Peyer's patch (tissue), 4 donors: ENCODE measurements around the gene CCNDBP1. TPM values are rescaled to one million over a fixed set of nuclear protein-coding genes. Genes with fewer than 3 reads are reported as not detected.
A peak's percentile ranks its signal among the peaks of the same experiment; 100 is the strongest.

Experiments
- DNase-seq, 3 donors: peaks; one replicate each; pipeline ENCODE4 v3.0.0-alpha.2; 2017 to 2019
- H3K27ac ChIP-seq, 4 donors: fragments of 200-600 bp; sonication (generic); one replicate each; pipeline ENCODE4 v1.5.1; 2016 to 2019
- H3K27me3 ChIP-seq, 2 donors: fragments of 200-600 bp; sonication (generic); one replicate each; pipeline ENCODE4 v1.5.1; 2019
- H3K36me3 ChIP-seq, 3 donors: fragments of 200-600 bp; sonication (generic); one replicate each; pipeline ENCODE4 v1.5.1; 2016 to 2019
- H3K4me1 ChIP-seq, 4 donors: fragments of 200-600 bp; sonication (generic); one replicate each; pipeline ENCODE4 v1.5.1; 2016 to 2019
- H3K4me3 ChIP-seq, 4 donors: fragments of 200-600 bp; sonication (generic); 1 replicate in 3 of 4; 2 replicates in 1 of 4; pipeline ENCODE4 v1.5.1; 2016 to 2019; ENCODE audit warnings: mild to moderate bottlenecking in 1 of 4
- H3K9me3 ChIP-seq, 4 donors: fragments of 200-600 bp; sonication (generic); one replicate each; pipeline ENCODE4 v1.5.1; 2016 to 2019; ENCODE audit warnings: mild to moderate bottlenecking in 1 of 4
- POLR2A ChIP-seq, 2 donors: fragments of 450-650 bp; IDR thresholded peaks; one replicate each; pipeline ENCODE4 v1.5.1; 2017; ENCODE audit warnings: antibody characterized with exemption in 2 of 2, mild to moderate bottlenecking in 2 of 2, moderate library complexity in 2 of 2
- total RNA-seq, 4 donors: library from RNA; depleted of rRNA; stranded (reverse); fragments of >200 nt; gene quantifications; one replicate each; pipeline ENCODE4 v1.1.0, GENCODE V29; 2016
- TF ChIP-seq, protein P1 (sequence below), 6 experiments: fragments of 450-650 bp in 4 of 6; fragments of 200-600 bp in 2 of 6; sonication (generic) in 1 of 6; IDR thresholded peaks; one replicate each; pipeline ENCODE4 v1.5.1; 2017 to 2019; ENCODE audit warnings: antibody characterized with exemption in 6 of 6, mild to moderate bottlenecking in 3 of 6, moderate library complexity in 1 of 6

CCNDBP1 gene
- total RNA-seq, 4 donors from 2014 or later = 73.0 to 95.1 (median 83.5) TPM

DNA sequence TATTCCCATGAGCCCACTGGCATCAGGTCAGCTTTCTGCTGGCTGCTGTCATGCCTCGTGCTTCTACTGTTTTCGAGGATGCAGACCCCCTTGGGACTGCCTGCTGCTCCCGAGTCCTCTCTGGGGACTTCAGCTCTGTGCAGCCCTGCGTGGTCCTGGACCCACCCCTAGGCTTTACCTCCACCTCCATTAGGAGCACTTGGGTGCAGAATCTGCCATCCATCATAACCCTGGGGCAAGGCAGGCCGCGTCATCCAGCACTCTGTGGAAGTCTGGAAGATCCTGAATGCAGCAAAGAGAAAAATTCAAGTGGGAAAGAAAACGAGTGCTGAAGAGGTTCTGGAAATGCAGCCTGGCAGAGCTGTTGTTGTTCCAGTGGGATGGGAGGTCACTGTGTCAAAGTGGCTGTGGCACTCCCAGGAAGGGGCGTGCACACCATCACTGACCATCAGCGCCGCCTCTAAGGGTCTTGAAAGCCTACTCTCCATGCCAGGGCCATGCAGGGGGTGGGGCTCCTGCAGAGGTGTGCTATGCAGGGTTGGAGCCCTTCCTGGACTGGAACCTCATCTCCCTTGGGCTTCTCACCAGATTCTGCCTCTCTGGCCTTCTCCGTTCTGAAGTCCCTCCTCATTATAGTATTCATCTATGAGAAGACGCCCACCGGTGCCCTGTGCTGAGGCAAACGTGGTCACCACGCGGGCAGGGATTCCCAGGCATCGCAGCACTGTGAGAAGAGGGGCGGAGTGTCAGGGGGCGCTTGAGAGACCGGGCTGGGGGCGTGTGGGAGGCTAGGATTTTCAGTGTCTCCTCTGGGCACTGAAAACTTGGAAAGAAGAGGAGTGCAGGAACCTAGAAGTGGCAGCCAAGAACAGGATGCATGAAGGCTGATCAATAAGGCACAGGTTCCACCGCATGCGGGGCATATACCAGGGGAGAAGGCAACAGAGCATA lies 23.1 kb downstream of the CCNDBP1 start:
- no peaks in the 10 kb centered on the region for H3K36me3 ChIP-seq
- no peaks in the 10 kb centered on the region for H3K27me3 ChIP-seq
- H3K4me3 ChIP-seq = no peak overlapping the region
- no peaks in the 10 kb centered on the region for H3K9me3 ChIP-seq
- H3K27ac ChIP-seq = no peak overlapping the region
- no peak for DNase-seq
- no peak for TF ChIP-seq POLR2A (IDR thresholded peaks at IDR 0.05)
- TF ChIP-seq, protein P1, sequence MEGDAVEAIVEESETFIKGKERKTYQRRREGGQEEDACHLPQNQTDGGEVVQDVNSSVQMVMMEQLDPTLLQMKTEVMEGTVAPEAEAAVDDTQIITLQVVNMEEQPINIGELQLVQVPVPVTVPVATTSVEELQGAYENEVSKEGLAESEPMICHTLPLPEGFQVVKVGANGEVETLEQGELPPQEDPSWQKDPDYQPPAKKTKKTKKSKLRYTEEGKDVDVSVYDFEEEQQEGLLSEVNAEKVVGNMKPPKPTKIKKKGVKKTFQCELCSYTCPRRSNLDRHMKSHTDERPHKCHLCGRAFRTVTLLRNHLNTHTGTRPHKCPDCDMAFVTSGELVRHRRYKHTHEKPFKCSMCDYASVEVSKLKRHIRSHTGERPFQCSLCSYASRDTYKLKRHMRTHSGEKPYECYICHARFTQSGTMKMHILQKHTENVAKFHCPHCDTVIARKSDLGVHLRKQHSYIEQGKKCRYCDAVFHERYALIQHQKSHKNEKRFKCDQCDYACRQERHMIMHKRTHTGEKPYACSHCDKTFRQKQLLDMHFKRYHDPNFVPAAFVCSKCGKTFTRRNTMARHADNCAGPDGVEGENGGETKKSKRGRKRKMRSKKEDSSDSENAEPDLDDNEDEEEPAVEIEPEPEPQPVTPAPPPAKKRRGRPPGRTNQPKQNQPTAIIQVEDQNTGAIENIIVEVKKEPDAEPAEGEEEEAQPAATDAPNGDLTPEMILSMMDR (IDR thresholded peaks at IDR 0.05) = no peak
- no peaks in the 10 kb centered on the region for H3K4me1 ChIP-seq

DNA sequence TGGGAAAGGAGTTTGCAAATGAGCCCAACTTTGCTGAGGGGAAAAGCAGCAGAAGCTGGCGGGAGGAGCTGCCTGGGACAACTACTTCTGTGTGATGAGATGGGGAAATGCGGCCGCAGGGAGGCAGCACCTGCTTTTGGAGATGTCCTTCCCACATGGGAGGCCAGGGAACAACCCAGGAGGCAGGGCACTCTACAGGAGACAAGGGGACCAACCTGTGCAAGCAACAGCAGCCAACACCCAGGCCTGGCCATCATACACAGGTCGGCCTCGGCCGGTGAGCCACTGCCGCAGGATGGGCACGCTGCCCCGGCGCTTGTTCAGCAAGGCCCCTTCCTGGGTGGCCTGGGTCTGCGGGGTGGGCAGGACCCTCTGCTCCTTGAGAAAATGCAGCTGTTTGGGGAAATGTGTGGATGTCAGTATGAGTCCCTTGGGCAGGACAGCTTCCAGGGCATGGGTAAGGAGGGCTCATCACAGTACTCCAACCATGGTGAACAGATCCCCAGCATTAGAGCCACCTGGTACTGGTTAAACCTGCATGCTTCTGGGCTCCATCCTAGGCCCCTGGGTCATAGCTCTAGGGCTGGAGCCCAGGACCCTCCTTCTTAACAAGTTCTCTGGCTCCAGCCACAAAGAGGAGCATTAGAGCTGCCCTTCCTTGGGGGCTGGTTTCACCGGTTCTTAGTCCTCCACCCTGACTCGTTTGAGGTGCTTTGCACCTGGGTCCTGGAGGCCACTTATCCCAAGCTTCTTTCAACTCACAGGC lies 24.0 kb downstream of the CCNDBP1 start:
- Histone ChIP-seq H3K27ac (no peak overlapping the region), H3K4me3 (no peak overlapping the region), H3K27me3 (no peaks in the 10 kb centered on the region), H3K9me3 (no peaks in the 10 kb centered on the region), H3K36me3 (no peaks in the 10 kb centered on the region), H3K4me1 (no peaks in the 10 kb centered on the region)
- TF ChIP-seq POLR2A (IDR thresholded peaks at IDR 0.05) = no peak
- TF ChIP-seq, protein P1 (IDR thresholded peaks at IDR 0.05) = no peak
- DNase-seq = peak in 1 of 3 donors; percentile 40

DNA sequence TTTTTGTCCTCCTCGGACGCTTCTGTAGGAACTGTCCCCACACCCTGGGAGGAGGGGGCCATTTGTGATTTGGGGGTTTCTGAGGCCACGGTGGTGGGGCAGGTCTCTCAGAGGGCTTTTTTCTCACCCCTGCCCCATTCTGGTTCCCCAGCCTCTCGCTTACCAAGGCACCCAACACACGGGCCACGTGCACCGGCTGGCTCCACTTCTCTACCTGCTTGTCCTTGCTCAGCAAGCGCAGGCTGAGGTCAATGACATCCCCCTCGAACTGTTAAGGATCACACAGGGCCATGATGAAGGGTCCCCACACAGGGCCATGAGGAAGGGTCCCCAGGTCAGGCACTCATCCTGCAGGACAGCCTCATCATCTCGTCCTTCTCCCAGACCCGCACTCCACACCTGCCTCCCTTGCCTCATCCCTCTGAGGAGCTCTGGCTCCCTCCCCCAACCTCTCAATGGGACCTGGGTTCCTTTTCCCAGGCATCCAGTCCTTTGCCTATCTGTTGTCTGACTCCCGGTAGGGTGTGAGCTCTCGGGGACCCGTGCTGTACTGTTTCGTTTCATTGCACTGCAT lies 25.1 kb downstream of the CCNDBP1 start:
- Histone ChIP-seq H3K4me1 (no peaks in the 10 kb centered on the region), H3K27me3 (no peaks in the 10 kb centered on the region), H3K27ac (no peak overlapping the region), H3K36me3 (no peaks in the 10 kb centered on the region), H3K9me3 (no peaks in the 10 kb centered on the region), H3K4me3 (no peak overlapping the region)
- TF ChIP-seq, protein P1 (IDR thresholded peaks at IDR 0.05) = no peak
- TF ChIP-seq POLR2A (IDR thresholded peaks at IDR 0.05) = no peak
- peak in 1 of 3 donors; percentile 30 for DNase-seq

DNA sequence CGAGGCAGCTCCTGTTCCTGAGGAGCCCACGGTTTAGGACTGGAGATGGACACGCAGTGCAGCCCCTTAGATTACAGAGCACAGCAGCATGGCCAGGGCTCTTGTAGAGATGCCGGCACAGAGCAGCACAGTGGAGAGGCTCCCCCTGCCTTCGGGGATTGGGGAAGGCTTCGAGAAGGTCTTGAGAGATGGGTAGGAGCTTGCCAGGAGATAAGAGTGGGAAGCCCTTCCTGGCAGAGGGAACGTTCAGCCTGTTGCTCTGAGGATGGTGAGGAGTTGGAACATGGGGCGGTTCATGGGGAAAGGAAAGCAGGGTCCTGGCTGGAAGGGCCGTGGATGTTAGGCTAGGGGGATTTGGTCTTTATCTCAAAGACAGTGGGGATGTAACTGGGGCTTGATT lies 25.6 kb downstream of the CCNDBP1 start:
- no peak overlapping the region for H3K27ac ChIP-seq
- DNase-seq = no peak
- no peaks in the 10 kb centered on the region for H3K27me3 ChIP-seq
- no peaks in the 10 kb centered on the region for H3K4me1 ChIP-seq
- TF ChIP-seq POLR2A (IDR thresholded peaks at IDR 0.05) = no peak
- TF ChIP-seq, protein P1 (IDR thresholded peaks at IDR 0.05) = no peak
- no peaks in the 10 kb centered on the region for H3K36me3 ChIP-seq
- no peak overlapping the region for H3K4me3 ChIP-seq
- no peaks in the 10 kb centered on the region for H3K9me3 ChIP-seq

DNA sequence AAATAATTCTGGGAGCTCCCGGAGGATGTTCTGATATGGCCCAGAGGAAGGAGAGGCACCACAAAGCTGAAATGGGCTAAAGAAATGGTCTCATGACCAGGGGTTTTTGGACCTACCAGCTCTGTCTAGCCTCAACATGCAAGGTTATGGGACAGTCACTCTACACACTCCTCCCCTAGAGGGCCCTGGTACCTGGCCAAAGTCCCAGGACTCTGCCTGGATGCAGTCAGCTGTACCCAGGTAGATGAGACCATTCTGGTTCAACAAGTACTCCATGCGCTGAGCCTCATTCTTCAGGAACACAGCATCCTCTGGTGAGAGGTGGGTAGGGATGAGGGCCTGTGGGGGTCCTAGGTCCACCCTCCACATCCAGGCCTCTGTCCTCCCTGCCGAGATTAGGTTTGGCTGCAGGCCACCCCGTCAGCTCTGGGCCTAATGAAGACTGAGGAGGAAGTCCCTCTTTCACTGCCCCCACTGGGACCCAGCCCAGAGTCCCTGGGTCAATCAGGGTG lies 26.1 kb downstream of the CCNDBP1 start:
- DNase-seq = peak in 1 of 3 donors; percentile 13
- no peaks in the 10 kb centered on the region for H3K9me3 ChIP-seq
- no peak for TF ChIP-seq POLR2A (IDR thresholded peaks at IDR 0.05)
- TF ChIP-seq, protein P1 (IDR thresholded peaks at IDR 0.05) = no peak

More for the DNA sequence above, 26.1 kb downstream of the CCNDBP1 start:
- Histone ChIP-seq H3K4me3 (no peak overlapping the region), H3K4me1 (no peaks in the 10 kb centered on the region), H3K27me3 (no peaks in the 10 kb centered on the region), H3K27ac (no peak overlapping the region), H3K36me3 (no peaks in the 10 kb centered on the region)
